Activated CD4-positive, alpha-beta T cell treated with anti-CD3 and anti-CD28 coated beads, Interleukin-2, amount 50 U/mL, for 4 hours (primary cell): ENCODE measurements around the gene ACBD3.

ENCODE experiments used
- DNase-seq, 2 experiments: peaks; one replicate each; pipeline ENCODE4 v3.0.0-alpha.2; 2020

Gene ACBD3

GRCh38 chr1:226132728-226133503, 53.6 kb downstream of the ACBD3 start:
- DNase-seq: no peak

- no peak for DNase-seq
Observed at GRCh38 chr1:226131639-226132038, 54.9 kb downstream of the ACBD3 start.

GRCh38 chr1:226129230-226129629, 57.3 kb downstream of the ACBD3 start:
- DNase-seq: no peak

GRCh38 chr1:226128487-226129075, 58.0 kb downstream of the ACBD3 start:
- no peak for DNase-seq

- DNase-seq: no peak
Observed at GRCh38 chr1:226126824-226127569, 59.5 kb downstream of the ACBD3 start.

- DNase-seq: no peak
Observed at GRCh38 chr1:226125831-226126230, 60.7 kb downstream of the ACBD3 start.

GRCh38 chr1:226125097-226125630, 61.4 kb downstream of the ACBD3 start:
- DNase-seq: peak; percentile 83 to 88

GRCh38 chr1:226123591-226124471, 62.7 kb downstream of the ACBD3 start:
- DNase-seq: no peak

GRCh38 chr1:226123212-226123560, 63.4 kb downstream of the ACBD3 start:
- DNase-seq: no peak

GRCh38 chr1:226121587-226122400, 64.7 kb downstream of the ACBD3 start:
- peak; percentile 45 to 55 for DNase-seq

GRCh38 chr1:226121049-226121586, 65.4 kb downstream of the ACBD3 start:
- no peak for DNase-seq

- DNase-seq: no peak
Observed at GRCh38 chr1:226120398-226120797, 66.1 kb downstream of the ACBD3 start.

GRCh38 chr1:226119169-226119568, 67.4 kb downstream of the ACBD3 start:
- no peak for DNase-seq

- DNase-seq: no peak
Observed at GRCh38 chr1:226118357-226118756, 68.2 kb downstream of the ACBD3 start.

GRCh38 chr1:226117330-226117729, 69.2 kb downstream of the ACBD3 start:
- no peak for DNase-seq

- no peak for DNase-seq
Observed at GRCh38 chr1:226116673-226117072, 69.9 kb downstream of the ACBD3 start.

- no peak for DNase-seq
Observed at GRCh38 chr1:226112626-226113025, 73.9 kb downstream of the ACBD3 start.

GRCh38 chr1:226111883-226112261, 74.7 kb downstream of the ACBD3 start:
- DNase-seq: no peak

- DNase-seq: no peak
Observed at GRCh38 chr1:226111098-226111882, 75.3 kb downstream of the ACBD3 start.

- DNase-seq: peak; percentile 18 to 29
Observed at GRCh38 chr1:226110249-226111097, 76.1 kb downstream of the ACBD3 start.
